Measurements from ENCODE around the gene TARS1.

- no peak for TF ChIP-seq PHF8 (IDR thresholded peaks at IDR 0.05; ENCODE audit: borderline replicate concordance, low read depth)
- TF ChIP-seq EP300 (IDR thresholded peaks at IDR 0.05), result no peak
- no peak for TF ChIP-seq POLR2A (IDR thresholded peaks at IDR 0.05; ENCODE audit: low read length)
- TF ChIP-seq, protein P1, sequence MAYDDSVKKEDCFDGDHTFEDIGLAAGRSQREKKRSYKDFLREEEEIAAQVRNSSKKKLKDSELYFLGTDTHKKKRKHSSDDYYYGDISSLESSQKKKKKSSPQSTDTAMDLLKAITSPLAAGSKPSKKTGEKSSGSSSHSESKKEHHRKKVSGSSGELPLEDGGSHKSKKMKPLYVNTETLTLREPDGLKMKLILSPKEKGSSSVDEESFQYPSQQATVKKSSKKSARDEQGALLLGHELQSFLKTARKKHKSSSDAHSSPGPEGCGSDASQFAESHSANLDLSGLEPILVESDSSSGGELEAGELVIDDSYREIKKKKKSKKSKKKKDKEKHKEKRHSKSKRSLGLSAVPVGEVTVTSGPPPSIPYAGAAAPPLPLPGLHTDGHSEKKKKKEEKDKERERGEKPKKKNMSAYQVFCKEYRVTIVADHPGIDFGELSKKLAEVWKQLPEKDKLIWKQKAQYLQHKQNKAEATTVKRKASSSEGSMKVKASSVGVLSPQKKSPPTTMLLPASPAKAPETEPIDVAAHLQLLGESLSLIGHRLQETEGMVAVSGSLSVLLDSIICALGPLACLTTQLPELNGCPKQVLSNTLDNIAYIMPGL (CRISPR knock-in tag; IDR thresholded peaks at IDR 0.05; ENCODE audit: borderline replicate concordance), result no peak
- TF ChIP-seq, protein P2, sequence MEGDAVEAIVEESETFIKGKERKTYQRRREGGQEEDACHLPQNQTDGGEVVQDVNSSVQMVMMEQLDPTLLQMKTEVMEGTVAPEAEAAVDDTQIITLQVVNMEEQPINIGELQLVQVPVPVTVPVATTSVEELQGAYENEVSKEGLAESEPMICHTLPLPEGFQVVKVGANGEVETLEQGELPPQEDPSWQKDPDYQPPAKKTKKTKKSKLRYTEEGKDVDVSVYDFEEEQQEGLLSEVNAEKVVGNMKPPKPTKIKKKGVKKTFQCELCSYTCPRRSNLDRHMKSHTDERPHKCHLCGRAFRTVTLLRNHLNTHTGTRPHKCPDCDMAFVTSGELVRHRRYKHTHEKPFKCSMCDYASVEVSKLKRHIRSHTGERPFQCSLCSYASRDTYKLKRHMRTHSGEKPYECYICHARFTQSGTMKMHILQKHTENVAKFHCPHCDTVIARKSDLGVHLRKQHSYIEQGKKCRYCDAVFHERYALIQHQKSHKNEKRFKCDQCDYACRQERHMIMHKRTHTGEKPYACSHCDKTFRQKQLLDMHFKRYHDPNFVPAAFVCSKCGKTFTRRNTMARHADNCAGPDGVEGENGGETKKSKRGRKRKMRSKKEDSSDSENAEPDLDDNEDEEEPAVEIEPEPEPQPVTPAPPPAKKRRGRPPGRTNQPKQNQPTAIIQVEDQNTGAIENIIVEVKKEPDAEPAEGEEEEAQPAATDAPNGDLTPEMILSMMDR (IDR thresholded peaks at IDR 0.05), result no peak
- TF ChIP-seq JUNB (IDR thresholded peaks at IDR 0.05), result no peak
- TF ChIP-seq CEBPB (IDR thresholded peaks at IDR 0.05), result no peak
- no peak for TF ChIP-seq REST (IDR thresholded peaks at IDR 0.05)
- TF ChIP-seq BHLHE40 (IDR thresholded peaks at IDR 0.05; ENCODE audit: low read depth, low read length), result no peak
- TF ChIP-seq RCOR1 (IDR thresholded peaks at IDR 0.05; ENCODE audit: low read depth, low read length), result no peak
- TF ChIP-seq KDM5A (IDR thresholded peaks at IDR 0.05), result no peak
- no peak for TF ChIP-seq EHMT2 (IDR thresholded peaks at IDR 0.05; ENCODE audit: low read depth)
- no peak for TF ChIP-seq RAD21 (conservative IDR thresholded peaks at IDR 0.05 in 1 of 2, IDR thresholded peaks at IDR 0.05 in 1 of 2)
These were observed 33.2 kb downstream of the TARS1 start for GRCh38 chr5:33474004-33474403.

Measured in A549 (cell line).